HCT116 (cell line): Measurements from ENCODE around the gene ARCN1. TPM values are rescaled to one million over a fixed set of nuclear protein-coding genes. Genes with fewer than 3 reads are reported as not detected.

ENCODE experiments used
- ATAC-seq: fragments of 200-7000 bp; cut with Tn5 transposase; 2 replicates; pipeline ENCODE4 v1.9.1; 2020; ENCODE audit warnings: mild to moderate bottlenecking, moderate library complexity
- BruUV-seq: library from RNA; stranded (reverse); fragments of 400-500 nt; replicated peaks from 2 replicates; lab custom pipeline; 2021; lab: Mats Ljungman, UMichigan
- CTCF ChIA-PET: fragments of 300-600 bp; sonication (Branson Sonifier 250); formaldehyde crosslinking; loops from one replicate; lab custom pipeline; 2021; ENCODE audit warnings: antibody characterized with exemption; lab: Charles Lee
- POLR2A ChIA-PET: fragments of 300-600, 350-600 bp; sonication (Branson Sonifier 250); formaldehyde crosslinking; loops from one replicate; lab custom pipeline; 2021; ENCODE audit warnings: antibody characterized with exemption; lab: Charles Lee
- RAD21 ChIA-PET, 2 experiments: fragments of 300-600 bp; sonication (Branson Sonifier 250); formaldehyde crosslinking; loops; one replicate each; lab custom pipeline; 2023; ENCODE audit warnings: low total read pairs in 2 of 2; ENCODE audit not compliant: uncharacterized antibody in 2 of 2, unreplicated experiment in 2 of 2, low non-redundant PET in 1 of 2; lab: Charles Lee
- DNase-seq: peaks from one replicate; pipeline ENCODE4 v3.0.0-alpha.2; 2010; ENCODE audit warnings: low read depth, low spot score
- H2AFZ ChIP-seq: fragments of 200-600 bp; shearing (Covaris generic), sonication (generic); 2 replicates; pipeline ENCODE4 v1.6.1; 2017; ENCODE audit warnings: low read depth, mixed run types, mixed read lengths, antibody characterized with exemption, low read length; ENCODE audit not compliant: poor library complexity, severe bottlenecking
- H3K27ac ChIP-seq: 2 replicates; pipeline ENCODE4 v1.5.1; 2012; ENCODE audit warnings: low read depth, low read length
- H3K27me3 ChIP-seq: fragments of 200-600 bp; sonication (generic); 2 replicates; pipeline ENCODE4 v1.6.1; 2016; ENCODE audit warnings: mixed run types, low read length, mixed read lengths; ENCODE audit not compliant: insufficient read depth
- H3K36me3 ChIP-seq, 2 experiments: fragments of 200-500 bp in 1 of 2; fragments of 200-600 bp in 1 of 2; sonication (Bioruptor generic) in 1 of 2; sonication (generic) in 1 of 2; 2 replicates each; pipeline versions ENCODE4 v1.5.1 to v1.6.1; 2014 to 2016; ENCODE audit warnings: low read length in 2 of 2, inconsistent platforms in 1 of 2, mixed read lengths in 1 of 2, mixed run types in 1 of 2; ENCODE audit not compliant: insufficient read depth in 2 of 2, control insufficient read depth in 1 of 2
- H3K4me1 ChIP-seq, 2 experiments: fragments of 200-600 bp in 1 of 2; sonication (generic) in 1 of 2; 2 replicates each; pipeline versions ENCODE4 v1.5.1 to v1.6.1; 2012 to 2017; ENCODE audit warnings: low read length in 2 of 2, inconsistent platforms in 1 of 2, mild to moderate bottlenecking in 1 of 2, mixed read lengths in 1 of 2, mixed run types in 1 of 2, moderate library complexity in 1 of 2; ENCODE audit not compliant: insufficient read depth in 2 of 2, control insufficient read depth in 1 of 2
- H3K4me2 ChIP-seq: fragments of 200-600 bp; sonication (generic); 2 replicates; pipeline ENCODE4 v1.6.1; 2017; ENCODE audit warnings: mixed run types, low read length, mixed read lengths
- H3K4me3 ChIP-seq, 2 experiments: fragments of 200-600 bp in 1 of 2; sonication (generic) in 1 of 2; replicated peaks in 1 of 2; 2 replicates each; pipeline ENCODE4 v1.5.1; 2011 to 2016; ENCODE audit warnings: low read length in 2 of 2, control low read depth in 1 of 2, low read depth in 1 of 2, mild to moderate bottlenecking in 1 of 2, mixed read lengths in 1 of 2, mixed run types in 1 of 2
- H3K79me2 ChIP-seq: fragments of 200-600 bp; sonication (generic); 2 replicates; pipeline ENCODE4 v1.6.1; 2017; ENCODE audit warnings: mild to moderate bottlenecking, mixed run types, low read length, moderate library complexity, mixed read lengths; ENCODE audit not compliant: insufficient read depth
- H3K9ac ChIP-seq: fragments of 200-600 bp; sonication (generic); 2 replicates; pipeline ENCODE4 v1.6.1; 2016; ENCODE audit warnings: low read length, mixed read lengths
- H3K9me2 ChIP-seq: fragments of 200-600 bp; sonication (generic), shearing (Covaris generic); 2 replicates; pipeline ENCODE4 v1.6.1; 2017; ENCODE audit warnings: mixed run types, mild to moderate bottlenecking, moderate library complexity; ENCODE audit not compliant: insufficient read depth
- H3K9me3 ChIP-seq, 2 experiments: fragments of 200-500 bp in 1 of 2; fragments of 200-600 bp in 1 of 2; sonication (Bioruptor generic) in 1 of 2; sonication (generic) in 1 of 2; 2 replicates each; pipeline ENCODE4 v1.6.1; 2014 to 2017; ENCODE audit warnings: low read length in 2 of 2, mixed read lengths in 2 of 2, inconsistent platforms in 1 of 2, low read depth in 1 of 2, mild to moderate bottlenecking in 1 of 2, mixed run types in 1 of 2, moderate library complexity in 1 of 2; ENCODE audit not compliant: control insufficient read depth in 1 of 2, insufficient read depth in 1 of 2
- H4K20me1 ChIP-seq: fragments of 200-600 bp; sonication (generic), shearing (Covaris generic); 2 replicates; pipeline ENCODE4 v1.6.1; 2017; ENCODE audit warnings: mixed run types, mild to moderate bottlenecking, moderate library complexity; ENCODE audit not compliant: insufficient read depth
- EGR1 ChIP-seq: IDR thresholded peaks from 2 replicates; pipeline ENCODE4 v1.6.1; 2012; ENCODE audit warnings: low read depth
- EZH2phosphoT487 ChIP-seq: fragments of 200-600 bp; IDR thresholded peaks from 2 replicates; pipeline ENCODE4 v1.6.1; 2018; ENCODE audit warnings: antibody characterized with exemption, borderline replicate concordance
- REST ChIP-seq: IDR thresholded peaks from 2 replicates; pipeline ENCODE4 v1.6.1; 2012; ENCODE audit warnings: low read depth
- SIN3A ChIP-seq: IDR thresholded peaks from 2 replicates; pipeline ENCODE4 v1.6.1; 2012; ENCODE audit warnings: low read depth
- SP1 ChIP-seq: IDR thresholded peaks from 2 replicates; pipeline ENCODE4 v1.6.1; 2012; ENCODE audit warnings: low read depth
- TCF7L2 ChIP-seq: IDR thresholded peaks from 2 replicates; pipeline ENCODE4 v1.7.0; 2011; ENCODE audit warnings: borderline replicate concordance, inconsistent platforms; ENCODE audit not compliant: insufficient read depth, insufficient read length; ENCODE audit errors: extremely low read depth
- YY1 ChIP-seq: IDR thresholded peaks from 2 replicates; pipeline ENCODE4 v1.6.1; 2011; ENCODE audit warnings: low read length, low read depth, moderate library complexity, mild to moderate bottlenecking; ENCODE audit not compliant: insufficient replicate concordance; ENCODE audit errors: extremely low read depth
- ZFX ChIP-seq: fragments of 450-650 bp; IDR thresholded peaks from 2 replicates; pipeline ENCODE4 v1.6.1; 2017
- ZNF274 ChIP-seq: fragments of 200-500 bp; sonication (Bioruptor generic); IDR thresholded peaks from 2 replicates; pipeline ENCODE4 v1.6.1; 2014; ENCODE audit warnings: mild to moderate bottlenecking, low read depth, low read length, inconsistent platforms
- intact Hi-C: fragments of 100-400 bp; cut with micrococcal nuclease; formaldehyde crosslinking; loops from 2 replicates; pipeline ENCODE4 v1.10.0; 2022
- total RNA-seq: library from RNA; stranded (reverse); gene quantifications from one replicate; pipeline ENCODE4 v1.2.1, GENCODE V29; 2021; ENCODE audit not compliant: unreplicated experiment
- TF ChIP-seq, protein P1 (sequence below): IDR thresholded peaks from 2 replicates; pipeline ENCODE4 v1.6.1; 2011; ENCODE audit warnings: mild to moderate bottlenecking, low read length, moderate library complexity; ENCODE audit not compliant: insufficient replicate concordance; ENCODE audit errors: extremely low read depth

ARCN1 gene
- total RNA-seq, 1 experiment from 2014 or later: 147 TPM

GRCh38 chr11:118635642-118636041, 63.4 kb downstream of the ARCN1 start:
- DNase-seq: no peak
- CTCF ChIA-PET: interaction anchor here (1.5 to 2.7 kb wide), 3 partner anchors 23 to 41 kb away, joined by 3 to 10 read pairs (median 5); partner anchors contain the start of gene PHLDB1
- TF ChIP-seq REST (no peak), SIN3A (no peak), TCF7L2 (no peak), ZFX (no peak), YY1 (no peak), SP1 (no peak), EGR1 (no peak), EZH2phosphoT487 (no peak), ZNF274 (no peak)
- TF ChIP-seq, protein P1, sequence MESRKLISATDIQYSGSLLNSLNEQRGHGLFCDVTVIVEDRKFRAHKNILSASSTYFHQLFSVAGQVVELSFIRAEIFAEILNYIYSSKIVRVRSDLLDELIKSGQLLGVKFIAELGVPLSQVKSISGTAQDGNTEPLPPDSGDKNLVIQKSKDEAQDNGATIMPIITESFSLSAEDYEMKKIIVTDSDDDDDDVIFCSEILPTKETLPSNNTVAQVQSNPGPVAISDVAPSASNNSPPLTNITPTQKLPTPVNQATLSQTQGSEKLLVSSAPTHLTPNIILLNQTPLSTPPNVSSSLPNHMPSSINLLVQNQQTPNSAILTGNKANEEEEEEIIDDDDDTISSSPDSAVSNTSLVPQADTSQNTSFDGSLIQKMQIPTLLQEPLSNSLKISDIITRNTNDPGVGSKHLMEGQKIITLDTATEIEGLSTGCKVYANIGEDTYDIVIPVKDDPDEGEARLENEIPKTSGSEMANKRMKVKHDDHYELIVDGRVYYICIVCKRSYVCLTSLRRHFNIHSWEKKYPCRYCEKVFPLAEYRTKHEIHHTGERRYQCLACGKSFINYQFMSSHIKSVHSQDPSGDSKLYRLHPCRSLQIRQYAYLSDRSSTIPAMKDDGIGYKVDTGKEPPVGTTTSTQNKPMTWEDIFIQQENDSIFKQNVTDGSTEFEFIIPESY: no peak
- TF ChIP-seq, all 23 proteins: peak for 0
- no TSS peak for BruUV-seq
- H3K4me1 ChIP-seq: peaks cover 9 to 42% of the 10 kb centered on the region in 2 experiments; a peak in 3 of 4 replicates
- no peaks in the 10 kb centered on the region for H4K20me1 ChIP-seq
- H3K4me2 ChIP-seq: peak overlapping the region; percentile 79; the same call in 1 of the 2 replicates
- H3K9me3 ChIP-seq: no peaks in the 10 kb centered on the region
- ATAC-seq: no peak
- H3K79me2 ChIP-seq: no peaks in the 10 kb centered on the region
- H3K27me3 ChIP-seq: no peaks in the 10 kb centered on the region
- H2AFZ ChIP-seq: no peak overlapping the region
- H3K27ac ChIP-seq: no peak overlapping the region
- H3K4me3 ChIP-seq: no peak overlapping the region
- H3K36me3 ChIP-seq: no peaks in the 10 kb centered on the region
- ChIA-PET POLR2A (interaction anchor here (0.6 to 3.8 kb wide), 4 partner anchors 14 to 53 kb away, joined by 3 to 33 read pairs (median 3); partner anchors contain the start of gene PHLDB1), RAD21 (interaction anchor here in 1 of 2 experiments (0.6 kb wide), 1 partner anchor 27 kb away, joined by 4 read pairs; no protein-coding TSS in a partner anchor)
- no peak overlapping the region; the same call in 1 of the 2 replicates for H3K9ac ChIP-seq
- no peaks in the 10 kb centered on the region for H3K9me2 ChIP-seq
- intact Hi-C loops: no loop called here
